Epithelial cell of prostate (primary cell): Measurements from ENCODE around the gene CCS.
"Not testable (repeated sequence)": the region's sequence is repeated elsewhere in the genome, so short reads cannot be mapped to it uniquely, and the experiment has no call there.

Experiments
- DNase-seq: peaks from one replicate; pipeline ENCODE4 v3.0.0-alpha.2; 2011; ENCODE audit warnings: low read depth, low spot score
- H3K27ac ChIP-seq: fragments of 450-650 bp; 2 replicates; pipeline ENCODE4 v1.5.1; 2017; ENCODE audit warnings: mild to moderate bottlenecking

The CCS gene

DNA sequence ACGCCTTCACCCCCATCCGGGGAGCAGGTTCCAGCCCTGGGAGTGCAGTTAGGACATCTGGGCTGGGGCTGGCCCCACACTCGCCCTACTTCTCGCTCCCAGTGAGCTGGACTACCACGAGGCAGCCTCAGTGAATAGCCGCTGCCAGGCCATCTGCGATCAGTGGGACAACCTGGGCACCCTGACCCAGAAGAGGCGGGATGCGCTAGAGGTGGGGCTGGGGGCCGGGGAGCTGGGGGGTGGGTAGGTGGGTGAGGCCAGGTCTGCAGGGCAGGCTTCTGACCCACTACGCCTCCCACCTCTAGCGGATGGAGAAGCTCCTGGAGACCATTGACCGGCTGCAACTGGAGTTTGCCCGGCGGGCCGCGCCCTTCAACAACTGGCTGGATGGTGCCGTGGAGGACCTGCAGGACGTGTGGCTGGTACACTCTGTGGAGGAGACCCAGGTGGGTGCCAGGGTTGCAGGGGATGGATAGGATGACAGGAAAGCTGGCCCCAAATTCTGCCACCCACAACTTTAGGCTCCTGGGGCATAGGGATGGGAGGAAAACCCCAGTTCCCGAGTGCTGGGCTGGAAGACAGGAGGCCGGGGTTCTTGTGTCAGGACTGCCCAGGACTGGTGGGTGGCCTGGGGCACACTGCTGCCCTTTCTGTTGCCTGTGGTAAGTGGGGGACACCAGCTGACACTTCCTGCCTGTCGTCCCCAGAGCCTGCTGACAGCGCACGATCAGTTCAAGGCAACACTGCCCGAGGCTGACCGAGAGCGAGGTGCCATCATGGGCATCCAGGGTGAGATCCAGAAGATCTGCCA lies 32.9 kb upstream of the CCS start:
- DNase-seq, result no peak
- no peak overlapping the region for H3K27ac ChIP-seq

DNA sequence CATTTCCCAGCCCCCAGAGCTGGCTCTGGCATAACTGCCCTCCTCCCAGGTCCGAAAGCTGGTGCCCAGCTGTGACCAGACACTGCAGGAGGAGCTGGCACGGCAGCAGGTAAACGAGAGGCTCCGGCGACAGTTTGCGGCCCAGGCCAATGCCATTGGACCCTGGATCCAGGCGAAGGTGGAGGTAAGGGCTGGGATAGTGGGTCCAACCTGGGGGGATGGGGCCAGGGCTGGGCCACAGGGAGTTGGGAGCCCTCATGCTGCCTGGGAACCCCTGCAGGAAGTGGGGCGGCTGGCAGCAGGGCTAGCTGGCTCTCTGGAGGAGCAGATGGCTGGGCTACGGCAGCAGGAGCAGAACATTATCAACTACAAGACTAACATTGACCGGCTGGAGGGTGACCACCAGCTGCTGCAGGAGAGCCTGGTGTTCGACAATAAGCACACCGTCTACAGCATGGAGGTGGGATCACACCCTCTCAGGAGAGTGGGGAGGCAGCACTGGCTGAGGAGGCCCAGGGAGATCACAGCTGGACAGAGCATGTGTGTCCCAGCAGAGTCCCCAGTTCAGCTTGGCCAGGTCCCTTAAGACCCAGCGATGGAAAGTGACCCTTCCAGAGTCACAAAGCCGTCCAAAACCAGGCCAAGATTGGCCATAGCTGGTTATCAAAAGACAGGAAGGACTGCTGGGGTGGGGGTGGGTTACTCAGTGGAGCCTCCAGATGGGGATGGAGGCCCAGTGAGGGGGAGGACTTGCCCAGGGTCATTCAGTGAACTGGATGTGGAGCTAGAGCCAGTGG lies 31.6 kb upstream of the CCS start:
- no peak for DNase-seq
- H3K27ac ChIP-seq, result no peak overlapping the region

DNA sequence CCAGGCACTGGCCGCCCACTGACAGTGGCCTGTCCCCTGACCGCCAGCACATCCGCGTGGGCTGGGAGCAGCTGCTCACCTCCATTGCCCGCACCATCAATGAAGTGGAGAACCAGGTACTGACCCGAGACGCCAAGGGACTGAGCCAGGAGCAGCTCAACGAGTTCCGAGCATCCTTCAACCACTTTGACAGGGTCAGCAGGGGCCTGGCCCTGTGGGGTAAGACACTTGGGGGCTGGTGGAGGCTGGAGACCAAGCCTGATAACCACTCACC lies 31.1 kb upstream of the CCS start:
- DNase-seq, result no peak
- no peak overlapping the region for H3K27ac ChIP-seq

DNA sequence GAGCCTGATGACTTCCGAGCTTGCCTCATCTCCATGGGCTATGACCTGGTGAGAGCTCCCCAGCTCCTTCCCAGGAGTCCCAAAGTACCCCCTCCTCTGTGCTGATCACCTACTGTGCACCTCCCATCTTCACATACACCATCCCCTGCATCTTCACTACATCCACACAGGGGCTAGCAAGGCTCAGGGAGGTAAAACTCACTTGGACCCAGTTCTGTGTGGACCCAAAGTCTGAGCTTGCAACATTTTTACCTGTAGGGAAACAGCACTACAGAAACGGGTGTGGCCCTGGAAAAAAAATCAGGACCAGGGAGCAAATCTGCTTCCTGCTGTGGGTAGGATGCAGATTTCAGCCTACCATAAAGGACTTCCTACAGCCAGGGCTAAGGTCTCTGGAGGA lies 30.7 kb upstream of the CCS start:
- no peak for DNase-seq
- H3K27ac ChIP-seq, result no peak overlapping the region

DNA sequence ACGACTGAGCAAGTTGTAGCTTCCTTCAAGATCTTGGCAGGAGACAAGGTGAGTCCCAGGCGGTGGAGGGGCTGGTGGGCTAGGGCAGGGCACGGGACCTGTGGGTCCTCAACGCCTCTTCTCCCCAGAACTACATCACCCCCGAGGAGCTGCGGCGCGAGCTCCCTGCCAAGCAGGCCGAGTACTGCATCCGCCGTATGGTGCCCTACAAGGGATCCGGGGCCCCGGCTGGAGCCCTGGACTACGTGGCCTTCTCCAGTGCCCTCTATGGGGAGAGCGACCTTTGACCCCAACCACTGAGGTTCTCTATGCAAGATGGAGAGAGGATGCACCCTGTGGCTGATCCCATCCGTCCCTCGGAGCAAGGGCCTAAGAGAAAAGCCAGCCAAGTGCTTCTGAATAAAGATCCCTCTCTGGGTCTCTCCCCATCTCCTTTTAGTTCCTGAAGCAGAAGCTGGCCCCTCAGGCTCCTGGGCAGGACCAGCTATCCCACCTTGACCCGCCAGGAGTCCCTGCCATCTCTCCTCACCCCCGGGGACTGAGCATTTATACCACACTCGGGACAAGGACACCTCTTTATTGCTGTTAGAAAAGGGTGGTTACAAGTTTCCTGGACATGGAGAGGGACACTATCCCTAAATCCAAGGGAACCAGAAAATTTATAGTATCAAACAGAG lies 29.9 kb upstream of the CCS start:
- no peak overlapping the region for H3K27ac ChIP-seq
- no peak for DNase-seq

DNA sequence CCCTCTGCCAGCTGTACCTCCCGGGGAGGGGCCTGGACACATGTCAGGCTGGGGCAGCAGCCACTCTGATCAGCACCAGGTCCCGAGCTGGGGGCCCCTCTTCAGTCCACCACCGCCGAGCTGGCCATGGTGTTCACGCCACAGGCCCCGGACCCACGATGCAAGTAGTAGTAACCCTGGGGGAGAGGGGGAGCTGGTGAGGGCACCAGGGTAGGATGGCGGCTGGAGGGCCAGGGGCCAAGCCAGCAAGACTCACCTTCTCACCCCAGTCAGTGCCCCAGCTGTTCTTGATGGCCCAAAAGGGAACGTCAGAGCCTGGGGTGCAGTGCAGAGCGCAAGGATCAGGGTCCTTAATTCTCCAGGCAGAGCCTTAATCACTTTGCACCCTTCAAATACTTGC lies 29.2 kb upstream of the CCS start:
- no peak for DNase-seq
- no peak overlapping the region for H3K27ac ChIP-seq

DNA sequence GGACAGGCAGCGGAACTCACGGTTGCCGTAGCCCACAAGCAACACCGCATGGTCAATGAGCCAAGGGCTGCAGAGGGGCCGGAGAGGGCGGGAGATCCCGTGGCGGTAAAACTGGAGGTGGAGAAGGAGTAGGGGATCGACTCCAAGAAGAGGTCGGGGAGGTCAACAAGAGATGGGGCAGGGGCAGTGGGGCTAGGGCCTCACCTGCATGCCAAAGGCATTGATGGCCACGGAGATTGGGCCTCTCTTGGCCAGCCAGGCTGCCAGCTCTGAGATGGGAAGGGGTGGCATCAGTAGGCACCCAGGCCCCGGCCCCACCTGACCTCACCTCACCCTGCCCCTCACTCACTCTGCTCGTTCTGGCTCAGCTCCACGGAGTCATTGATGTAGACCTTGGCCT lies 28.4 kb upstream of the CCS start:
- no peak overlapping the region for H3K27ac ChIP-seq
- no peak for DNase-seq

DNA sequence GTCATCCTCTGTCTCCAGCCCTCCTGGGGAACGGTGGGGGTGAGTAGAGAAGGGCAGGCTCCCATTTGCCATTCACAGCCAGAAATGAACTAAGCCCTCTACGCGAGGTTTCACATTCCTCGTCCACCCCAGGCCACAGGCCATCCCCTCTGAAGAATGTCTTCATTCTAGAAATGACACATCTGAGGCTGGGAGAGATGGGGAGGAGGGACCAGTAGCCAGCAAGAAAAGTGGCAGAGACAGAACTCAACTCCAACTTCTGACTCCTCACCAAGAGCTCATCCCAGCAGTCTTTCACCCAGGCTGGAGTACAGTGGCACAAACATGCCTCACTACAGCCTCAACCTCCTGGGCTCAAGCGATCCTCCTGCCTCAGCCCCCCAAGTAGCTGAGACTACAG lies 28.0 kb upstream of the CCS start:
- no peak overlapping the region for H3K27ac ChIP-seq
- DNase-seq, result no peak

DNA sequence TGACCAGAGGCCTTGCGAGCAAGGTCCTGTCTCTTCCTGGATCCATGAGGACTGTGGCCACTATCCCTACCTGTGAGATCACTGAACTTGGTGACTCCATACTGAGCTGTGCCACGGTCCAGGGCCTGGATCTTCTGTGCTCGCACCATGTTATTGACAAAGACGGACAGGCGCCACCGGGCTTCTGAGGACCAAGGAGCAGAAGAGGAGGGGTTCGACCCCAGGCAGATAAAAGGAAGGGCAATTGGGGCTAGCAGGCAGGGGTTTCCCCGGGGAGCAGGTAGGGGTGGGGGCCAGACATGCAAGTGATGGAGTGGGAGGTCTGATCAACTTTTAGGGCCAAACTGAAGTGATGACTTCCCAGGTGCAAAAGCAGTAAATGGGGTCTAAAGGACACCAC lies 26.8 kb upstream of the CCS start:
- DNase-seq, result no peak
- no peak overlapping the region for H3K27ac ChIP-seq

DNA sequence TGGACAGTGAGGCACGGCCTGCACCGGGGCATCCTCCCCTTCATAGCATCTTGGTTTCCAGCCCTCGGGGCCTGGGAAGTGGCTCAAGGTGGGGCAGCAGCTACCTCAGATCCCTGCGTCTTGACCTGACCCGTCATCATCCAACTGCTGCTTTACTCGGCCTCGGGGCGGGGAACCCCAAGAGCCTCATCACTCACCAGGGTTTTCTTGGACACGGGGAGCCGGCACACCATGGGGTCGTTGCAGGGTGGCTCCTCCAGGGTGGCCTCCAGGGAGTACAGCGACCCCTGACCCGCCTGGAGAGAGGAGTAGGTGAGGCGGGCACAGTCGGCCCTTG lies 25.2 kb upstream of the CCS start:
- DNase-seq, result no peak
- H3K27ac ChIP-seq, result no peak overlapping the region

DNA sequence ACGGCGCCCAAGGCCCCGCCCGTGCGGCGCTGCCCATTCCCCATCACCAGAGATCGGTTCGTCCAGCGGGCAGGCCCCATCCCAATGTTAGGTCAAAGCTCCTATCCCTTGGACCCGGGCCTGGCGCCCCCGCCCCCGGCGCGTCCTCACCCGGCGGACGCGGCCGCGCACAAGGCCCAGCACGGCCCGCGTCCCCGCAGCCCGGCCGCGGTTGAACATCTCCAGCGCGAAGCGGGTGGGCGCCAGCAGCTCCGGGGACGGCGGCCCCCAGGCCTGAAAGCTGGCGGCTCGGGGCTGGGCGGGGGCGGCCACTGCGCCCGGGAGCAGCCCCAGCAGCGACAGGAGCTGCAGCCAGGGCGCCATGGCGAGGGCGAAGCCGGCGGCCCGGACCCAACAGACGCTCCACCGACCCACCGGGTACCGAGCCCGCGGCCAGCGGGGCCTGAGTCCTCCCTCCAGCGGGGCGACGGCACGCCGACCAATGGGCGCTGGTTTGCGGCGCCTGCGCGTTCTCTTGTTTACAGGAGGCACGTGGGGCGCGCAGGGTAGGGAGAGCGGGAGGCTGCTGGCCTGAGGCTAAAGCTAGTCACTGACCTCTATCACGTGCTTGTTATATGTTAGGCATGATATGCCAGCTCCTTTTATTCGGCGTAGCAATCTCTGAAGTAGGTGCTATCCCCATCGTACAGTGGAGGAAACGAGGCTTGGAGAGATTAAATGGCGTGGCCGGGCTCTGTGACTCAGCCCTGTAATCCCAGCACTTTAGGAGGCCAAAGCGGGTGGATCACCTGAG lies 24.7 kb upstream of the CCS start, which contains the start of gene CTSF:
Gene CTSF, minus strand, starts transcription at position 483 of the 793 bp plus-strand sequence. Its CDS starts 120 bp downstream, at position 363.
- H3K27ac ChIP-seq, result no peak within 1 kb of the TSS
- peak; percentile 22 for DNase-seq

DNA sequence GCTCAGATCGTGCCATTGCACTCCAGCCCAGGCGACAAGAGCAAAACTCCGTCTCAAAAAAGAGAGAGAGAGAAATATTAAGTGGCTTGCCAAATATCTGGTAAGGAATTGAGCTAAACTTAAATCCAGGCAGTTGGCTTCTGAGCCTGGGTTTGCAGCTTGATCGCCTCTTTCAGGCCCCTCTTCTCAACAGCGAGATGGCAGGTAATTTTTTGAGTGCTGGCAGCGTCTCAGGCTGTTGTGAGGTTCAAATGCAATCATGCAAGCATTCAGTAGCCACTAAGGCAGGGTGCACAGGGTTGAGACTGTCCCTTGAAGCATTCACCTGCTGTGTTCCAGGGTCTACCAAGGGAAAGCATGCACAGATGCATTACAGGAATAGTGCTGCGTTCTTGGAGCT lies 23.9 kb upstream of the CCS start:
- DNase-seq, result no peak
- H3K27ac ChIP-seq, result no peak overlapping the region

DNA sequence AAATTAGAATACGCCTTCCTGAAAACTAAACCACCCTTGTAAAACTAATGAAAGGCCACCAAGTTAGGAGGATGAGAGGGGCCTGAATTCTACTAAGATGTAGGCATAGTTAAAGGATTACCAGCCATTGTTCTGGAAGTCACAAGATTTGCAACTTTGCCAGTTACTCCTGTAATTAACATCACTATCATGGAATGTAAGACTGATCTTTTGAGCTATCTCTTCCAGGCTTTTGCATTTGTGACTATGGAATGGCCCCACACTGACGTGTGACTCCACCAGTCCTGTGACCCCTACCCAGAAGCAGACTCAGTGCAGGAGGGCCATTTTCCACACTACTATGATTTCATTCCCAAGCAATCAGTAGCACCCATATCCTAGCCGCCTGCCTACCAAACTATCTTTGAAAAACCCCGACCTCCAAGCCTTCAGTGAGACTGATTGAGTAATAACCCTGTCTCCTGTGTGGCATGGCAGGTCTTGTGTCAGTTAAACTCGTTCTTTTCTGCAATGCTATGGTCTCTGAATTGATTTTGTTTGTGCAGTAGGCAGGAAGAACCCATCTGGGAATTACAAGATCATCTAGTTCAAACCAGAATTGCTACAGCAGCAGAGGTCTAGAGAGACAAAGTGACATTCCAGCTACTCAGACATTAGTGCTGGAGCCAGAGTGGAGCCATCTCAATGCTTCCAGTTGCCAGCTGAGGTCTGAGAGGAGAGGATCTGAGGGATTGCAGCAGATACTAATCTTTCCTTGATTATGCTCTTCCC lies 22.7 kb upstream of the CCS start:
- no peak for DNase-seq
- no peak overlapping the region for H3K27ac ChIP-seq

DNA sequence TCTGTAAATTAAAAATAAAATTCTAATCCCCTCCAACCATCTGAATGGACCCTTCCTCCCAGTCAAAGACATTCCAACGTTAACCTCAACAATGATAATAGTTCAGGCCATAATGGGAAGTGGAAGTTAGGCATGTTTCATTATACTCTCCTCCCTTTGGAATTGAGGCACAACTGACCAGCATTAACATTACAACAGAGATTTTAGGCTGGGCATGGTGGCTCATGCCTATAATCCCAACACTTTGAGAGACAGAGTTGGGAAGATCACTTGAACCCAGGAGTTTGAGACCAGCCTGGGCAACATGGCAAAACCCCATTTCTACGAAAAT lies 22.2 kb upstream of the CCS start:
- DNase-seq, result no peak
- H3K27ac ChIP-seq, result no peak overlapping the region

DNA sequence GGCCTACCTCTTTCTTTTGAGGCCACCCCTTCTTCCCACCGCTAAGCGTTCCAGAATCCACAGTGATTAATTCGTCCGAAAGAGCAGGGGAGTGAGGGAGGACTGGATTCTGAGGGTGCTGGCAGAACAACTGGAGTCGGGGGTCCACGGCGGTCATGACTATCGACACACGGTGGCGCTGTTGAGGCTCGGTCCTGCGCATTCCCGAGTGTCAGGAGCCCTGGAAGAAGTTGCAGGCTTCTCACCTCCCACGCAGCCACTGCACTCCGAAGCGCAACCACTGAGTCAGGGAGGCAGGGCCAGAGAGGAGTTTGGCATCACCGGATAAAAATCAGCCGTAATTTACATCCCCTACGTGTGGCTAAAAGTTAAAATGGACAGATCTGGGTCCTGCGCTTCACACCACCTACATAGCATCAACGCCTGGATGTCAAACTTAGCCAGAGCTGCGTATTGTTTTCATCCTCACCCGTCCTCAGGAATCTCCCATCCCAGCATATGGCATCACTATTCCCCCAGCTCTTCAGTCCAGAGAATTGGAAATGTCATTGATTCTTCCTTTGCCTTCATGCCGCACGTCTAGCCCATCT lies 13.9 kb upstream of the CCS start:
- H3K27ac ChIP-seq, result no peak overlapping the region
- DNase-seq, result no peak

DNA sequence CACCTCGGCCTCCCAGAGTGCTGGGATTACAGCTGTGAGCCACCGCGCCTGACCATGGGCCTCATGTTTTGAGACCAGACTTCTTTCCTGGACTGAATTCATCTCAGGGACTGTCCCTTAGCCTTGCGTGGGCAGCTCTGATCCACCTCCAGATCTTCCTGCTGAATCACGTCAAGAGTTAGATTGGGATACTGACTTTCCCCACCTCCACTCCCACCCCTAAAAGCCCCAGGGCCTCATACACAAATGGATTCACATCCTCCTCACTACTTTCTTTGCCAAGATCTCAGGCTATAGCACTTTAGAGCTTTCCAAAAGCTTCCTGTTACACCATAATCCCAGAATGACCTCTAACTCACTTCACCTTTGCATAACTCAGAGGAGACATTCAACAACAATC lies 12.2 kb upstream of the CCS start:
- no peak overlapping the region for H3K27ac ChIP-seq
- DNase-seq, result no peak

DNA sequence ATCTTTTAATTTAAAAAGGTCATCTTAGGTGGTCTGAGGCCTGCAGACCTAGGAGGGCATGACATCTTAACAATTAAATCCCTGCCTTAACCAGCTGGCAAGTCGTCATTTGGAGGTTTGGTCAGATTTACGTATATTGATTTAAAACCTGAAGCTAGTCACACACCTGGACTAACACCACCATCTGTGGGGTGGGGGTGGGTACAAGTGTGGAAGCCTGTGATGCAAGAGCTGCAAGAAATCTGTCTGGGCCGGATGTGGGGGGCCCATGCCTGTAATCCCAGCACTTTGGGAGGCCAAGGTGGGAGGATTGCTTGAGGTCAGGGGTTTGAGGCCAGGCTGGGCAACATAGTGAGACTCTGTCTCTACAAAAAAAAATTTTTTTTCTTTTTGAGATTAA lies 11.7 kb upstream of the CCS start:
- DNase-seq, result no peak
- no peak overlapping the region for H3K27ac ChIP-seq

DNA sequence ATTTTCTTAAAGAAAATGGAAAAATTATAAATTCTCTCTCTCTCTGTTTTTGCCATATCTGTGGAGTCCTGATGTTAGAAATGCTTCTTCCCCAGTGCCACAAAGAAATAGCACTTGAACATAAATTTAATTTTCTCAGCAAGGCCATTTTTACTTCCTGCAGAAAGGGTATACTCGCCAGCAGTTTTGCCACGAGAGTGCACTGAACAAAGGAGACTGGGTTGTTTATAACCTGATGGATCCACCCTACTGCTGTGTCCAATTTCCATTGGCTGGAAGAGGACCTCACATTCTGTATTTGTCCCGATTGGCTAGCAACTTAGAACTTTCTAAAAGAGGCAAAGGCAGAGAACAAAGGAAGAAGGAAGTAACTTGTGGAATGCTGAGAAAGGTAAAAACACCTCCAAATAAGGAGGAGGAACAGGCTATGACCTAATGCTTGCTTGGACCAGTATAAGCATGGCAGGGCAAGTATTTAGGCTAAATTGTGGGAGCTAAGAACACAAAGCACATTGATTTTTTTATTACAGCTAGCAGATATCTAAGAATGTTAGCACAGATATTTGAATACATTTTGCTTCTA lies 10.3 kb upstream of the CCS start:
- DNase-seq, H3K27ac ChIP-seq: not testable (repeated sequence)

DNA sequence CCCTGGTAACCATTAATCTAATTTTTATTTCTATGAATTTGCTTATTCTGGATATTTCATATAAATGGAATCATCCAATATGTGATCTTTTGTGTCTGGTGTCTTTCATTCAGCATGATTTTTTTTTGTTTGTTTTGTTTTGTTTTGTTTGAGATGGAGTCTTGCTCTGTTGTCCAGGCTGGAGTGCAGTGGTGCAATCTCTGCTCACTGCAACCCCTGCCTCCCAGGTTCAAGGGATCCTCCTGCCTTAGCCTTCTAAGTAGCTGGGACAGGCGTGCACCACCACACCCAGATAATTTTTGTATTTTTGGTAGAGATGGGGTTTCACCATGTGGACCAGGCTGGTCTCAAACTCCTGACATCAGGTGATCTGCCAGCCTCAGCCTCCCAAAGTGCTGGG lies 7.5 kb upstream of the CCS start:
- not testable (repeated sequence) for H3K27ac ChIP-seq, DNase-seq
